Left lung (tissue), 10 donors: ENCODE data around the gene CD93. TPM values are rescaled to one million over a fixed set of nuclear protein-coding genes. Genes with fewer than 3 reads are reported as not detected.

Experiments
- ATAC-seq: fragments of 200-7000 bp; cut with Tn5 transposase; one replicate; pipeline ENCODE4 v1.9.1; 2020; ENCODE audit warnings: moderate library complexity
- DNase-seq, 4 donors: peaks; one replicate each; pipeline ENCODE4 v3.0.0-alpha.2; 2013 to 2020
- H3K27ac ChIP-seq, 2 donors: fragments of 200-600 bp; sonication (generic) in 1 of 2; one replicate each; pipeline versions ENCODE4 v1.5.0 to v1.8.0; 2020 to 2021
- H3K27me3 ChIP-seq, 2 donors: fragments of 200-600 bp; sonication (generic) in 1 of 2; one replicate each; pipeline versions ENCODE4 v1.5.0 to v1.8.0; 2020 to 2021
- H3K36me3 ChIP-seq, 2 donors: fragments of 200-600 bp; sonication (generic) in 1 of 2; one replicate each; pipeline versions ENCODE4 v1.5.0 to v1.8.0; 2020 to 2021
- H3K4me1 ChIP-seq, 2 donors: fragments of 200-600 bp; one replicate each; pipeline ENCODE4 v1.8.0; 2021
- H3K4me3 ChIP-seq, 2 donors: fragments of 200-600 bp; sonication (generic) in 1 of 2; one replicate each; pipeline versions ENCODE4 v1.5.0 to v1.8.0; 2020 to 2021; ENCODE audit warnings: mild to moderate bottlenecking in 1 of 2
- H3K9me3 ChIP-seq, 2 donors: fragments of 200-600 bp; sonication (generic) in 1 of 2; one replicate each; pipeline versions ENCODE4 v1.5.0 to v1.8.0; 2020 to 2021
- CTCF ChIP-seq, 2 donors: fragments of 200-600 bp; sonication (generic) in 1 of 2; IDR thresholded peaks; one replicate each; pipeline versions ENCODE4 v1.5.0 to v1.8.0; 2021; ENCODE audit warnings: antibody characterized with exemption in 2 of 2
- intact Hi-C, 2 donors: fragments of 100-400 bp; cut with DNase I; formaldehyde crosslinking; loops; one replicate each; pipeline versions ENCODE4 v1.11.2 to v1.14.2; 2022
- polyA plus RNA-seq, 6 donors: library from polyadenylated mRNA; unstranded; fragments of 120-200 nt; gene quantifications; one replicate each; pipeline ENCODE4 v1.2.1, GENCODE V29; 2013; ENCODE audit not compliant: insufficient read length in 6 of 6
- total RNA-seq, 2 donors: library from RNA; stranded (reverse); fragmentation: NEBNext Ultra II Directional; extraction: Animal tissue kit (Norgen Biotek cat#: 25700); gene quantifications; one replicate each; pipeline ENCODE4 v1.2.1, GENCODE V29; 2021
- donor health status: DM: no; HTN: yes; CAD: no.
- donor health status: DM: no; HTN: no; CAD: no.

CD93 gene
- total and polyA plus RNA-seq, 8 donors = 71.2 to 221 (median 180) TPM

DNA sequence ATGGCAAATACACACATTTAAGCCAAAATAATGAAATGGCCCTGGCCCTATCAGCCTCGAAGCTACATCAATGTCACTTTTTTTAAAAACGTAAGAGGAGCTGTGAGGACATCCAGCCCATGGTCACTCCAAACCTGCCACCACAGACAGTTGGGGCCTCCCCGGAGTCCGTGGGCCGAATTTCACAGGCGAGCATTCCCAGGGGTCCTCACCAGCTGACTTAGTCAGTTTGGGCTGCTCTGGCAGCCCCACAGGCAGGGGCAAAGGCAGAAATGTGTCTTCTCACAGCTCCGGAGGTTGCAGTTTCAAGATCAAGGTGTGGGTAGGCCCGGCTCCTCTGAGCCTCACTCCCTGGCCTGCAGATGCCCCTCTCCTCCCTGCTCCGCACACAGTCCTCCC is 25.8 kb upstream of the CD93 start:
- intact Hi-C loops = no loop called here
- no peak for ATAC-seq
- no peak for TF ChIP-seq CTCF (IDR thresholded peaks at IDR 0.05)
- H3K4me3 ChIP-seq = no peak overlapping the region
- H3K9me3 ChIP-seq = no peaks in the 10 kb centered on the region
- no peaks in the 10 kb centered on the region for H3K36me3 ChIP-seq
- H3K4me1 ChIP-seq = peaks cover 0 to 52% of the 10 kb centered on the region in 2 donors
- H3K27ac ChIP-seq = no peak overlapping the region
- no peaks in the 10 kb centered on the region for H3K27me3 ChIP-seq
- no peak for DNase-seq

DNA sequence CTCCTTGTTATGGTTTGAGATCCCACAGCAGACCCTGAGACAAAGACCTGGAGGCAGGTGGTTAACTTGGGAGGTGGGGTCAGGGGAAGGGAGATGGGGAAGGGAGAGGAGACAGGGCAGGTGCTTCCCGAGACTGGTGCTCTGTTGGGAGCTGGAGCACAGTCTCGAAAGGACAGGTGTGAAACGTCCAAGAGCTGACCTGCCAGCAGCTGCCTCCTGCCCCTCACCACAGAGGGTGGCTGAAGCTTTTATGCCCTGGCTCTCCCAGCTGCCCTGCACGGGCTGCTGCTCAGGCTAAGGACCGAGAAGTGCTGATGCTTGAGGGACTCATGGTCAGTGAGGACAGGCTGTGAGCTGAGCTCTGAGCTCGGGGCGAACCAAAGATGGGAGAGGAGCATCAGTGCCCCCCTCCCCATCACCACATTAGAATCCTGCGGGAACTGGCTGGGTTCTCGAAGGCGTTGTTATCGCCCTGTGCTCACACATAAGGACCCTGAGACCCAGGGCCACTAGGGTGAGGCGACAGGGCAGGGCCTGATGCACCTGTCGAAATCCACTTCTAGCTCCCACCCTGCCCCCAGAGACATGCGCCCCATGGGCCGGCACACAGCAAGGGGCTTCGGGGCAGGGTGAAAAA is 25.3 kb upstream of the CD93 start:
- ATAC-seq = no peak
- intact Hi-C loops = no loop called here
- no peak for DNase-seq
- peaks cover 4 to 52% of the 10 kb centered on the region in 2 donors for H3K4me1 ChIP-seq
- no peaks in the 10 kb centered on the region for H3K27me3 ChIP-seq
- no peak for TF ChIP-seq CTCF (IDR thresholded peaks at IDR 0.05)
- no peak overlapping the region for H3K4me3 ChIP-seq
- H3K36me3 ChIP-seq = no peaks in the 10 kb centered on the region
- H3K9me3 ChIP-seq = no peaks in the 10 kb centered on the region
- H3K27ac ChIP-seq = no peak overlapping the region

DNA sequence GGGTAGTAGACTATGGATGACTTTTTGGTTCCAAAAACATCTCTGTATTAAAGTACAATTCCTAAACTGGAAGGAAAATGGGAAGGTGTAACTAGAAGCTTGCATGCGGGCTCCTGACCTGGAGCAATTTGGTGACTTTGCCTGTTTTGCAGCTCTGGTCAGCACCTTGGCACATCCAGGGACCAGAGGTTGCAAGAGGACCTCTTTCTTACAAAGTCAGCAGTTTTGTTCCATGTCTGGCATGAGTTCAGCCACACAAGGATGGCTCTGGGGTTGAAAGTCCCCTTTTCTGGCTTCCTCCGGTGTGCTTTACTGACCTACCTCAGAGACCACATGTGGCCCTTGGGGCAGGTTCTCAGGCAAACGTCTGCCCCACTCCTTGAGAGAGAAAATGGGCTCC is 22.7 kb upstream of the CD93 start:
- Histone ChIP-seq H3K4me3 (no peak overlapping the region), H3K9me3 (no peaks in the 10 kb centered on the region), H3K27ac (no peak overlapping the region), H3K27me3 (no peaks in the 10 kb centered on the region), H3K36me3 (no peaks in the 10 kb centered on the region), H3K4me1 (peaks cover 8 to 52% of the 10 kb centered on the region in 2 donors)
- no peak for DNase-seq
- intact Hi-C loops = no loop called here
- no peak for ATAC-seq
- no peak for TF ChIP-seq CTCF (IDR thresholded peaks at IDR 0.05)

DNA sequence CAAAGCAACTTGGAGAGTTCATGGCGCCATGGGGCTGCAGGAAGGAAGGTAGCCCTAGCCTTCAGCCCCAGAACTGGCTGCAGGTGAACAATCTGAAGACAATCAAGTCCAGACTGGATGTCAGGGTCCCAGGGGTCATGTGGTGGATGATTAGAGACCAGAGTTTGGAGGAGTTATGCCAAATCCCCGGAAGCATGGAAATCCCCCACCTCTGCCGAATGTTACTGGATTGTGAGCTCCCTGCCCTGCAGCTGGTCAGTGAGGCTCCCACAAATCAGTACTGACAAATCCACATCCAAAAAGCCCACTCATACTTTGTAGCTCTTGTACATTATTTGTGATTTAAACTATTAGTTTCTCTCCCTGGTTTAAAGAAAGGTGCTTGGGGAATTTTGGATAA is 21.3 kb upstream of the CD93 start:
- Histone ChIP-seq H3K4me3 (no peak overlapping the region), H3K36me3 (no peaks in the 10 kb centered on the region), H3K9me3 (no peaks in the 10 kb centered on the region), H3K27me3 (no peaks in the 10 kb centered on the region), H3K4me1 (peaks cover 8 to 51% of the 10 kb centered on the region in 2 donors), H3K27ac (peak overlapping the region; percentile 71 to 85)
- no peak for TF ChIP-seq CTCF (IDR thresholded peaks at IDR 0.05)
- intact Hi-C loops = no loop called here
- ATAC-seq = no peak
- DNase-seq = no peak

DNA sequence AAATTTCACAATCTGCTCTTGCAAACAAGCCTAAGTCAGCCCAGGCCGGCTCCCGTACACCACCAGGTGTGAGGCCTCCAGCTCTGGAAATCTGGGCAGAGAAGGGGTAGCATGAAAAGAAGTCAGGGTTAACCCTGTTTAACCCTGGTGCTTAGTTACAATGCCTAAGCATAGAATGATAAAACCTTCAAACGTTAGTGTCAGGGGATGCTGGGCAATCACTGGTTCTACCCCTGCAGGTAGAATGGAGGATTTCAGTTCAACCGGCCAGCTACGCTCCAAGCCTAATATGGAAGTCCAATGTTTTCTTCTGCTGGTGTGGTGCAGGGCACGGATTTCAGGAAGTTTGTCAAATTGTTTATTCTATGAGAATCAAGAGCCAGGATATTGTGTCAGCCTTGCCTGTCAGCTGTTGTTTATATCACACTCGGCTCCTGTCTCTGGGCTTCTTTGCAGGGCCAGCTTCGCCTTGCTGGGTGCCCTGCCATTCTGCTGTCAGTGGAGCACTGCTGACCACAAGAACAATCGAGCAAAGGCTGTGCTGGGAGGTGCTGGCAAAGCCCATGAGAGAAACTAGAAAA is 20.2 kb upstream of the CD93 start:
- TF ChIP-seq CTCF (IDR thresholded peaks at IDR 0.05) = peak in 1 of 2 donors; percentile 50
- Histone ChIP-seq H3K27ac (peak overlapping the region; percentile 71 to 85), H3K4me1 (peaks cover 8 to 62% of the 10 kb centered on the region in 2 donors), H3K4me3 (no peak overlapping the region), H3K27me3 (no peaks in the 10 kb centered on the region), H3K9me3 (no peaks in the 10 kb centered on the region), H3K36me3 (no peaks in the 10 kb centered on the region)
- DNase-seq (peak in 1 of 4 donors; percentile 67), ATAC-seq (peak; percentile 72)
- intact Hi-C loops = no loop called here
